GM12875 (cell line): ENCODE measurements around the gene RAP1GAP2.
"Not testable (repeated sequence)": the region's sequence is repeated elsewhere in the genome, so short reads cannot be mapped to it uniquely, and the experiment has no call there.

ENCODE experiments used
- H3K4me3 ChIP-seq: one replicate; pipeline ENCODE4 v1.5.1; 2011; ENCODE audit warnings: low read depth, low read length, control low read depth
- TF ChIP-seq, protein P1 (sequence below): IDR thresholded peaks from 2 replicates; pipeline ENCODE4 v1.5.1; 2011; ENCODE audit warnings: low read depth, mild to moderate bottlenecking, control low read depth, inconsistent platforms, low read length, moderate library complexity, borderline replicate concordance; ENCODE audit not compliant: insufficient read depth

Gene RAP1GAP2

GRCh38 chr17:2815781-2816185 is 19.5 kb downstream of the RAP1GAP2 start:
- TF ChIP-seq, protein P1, sequence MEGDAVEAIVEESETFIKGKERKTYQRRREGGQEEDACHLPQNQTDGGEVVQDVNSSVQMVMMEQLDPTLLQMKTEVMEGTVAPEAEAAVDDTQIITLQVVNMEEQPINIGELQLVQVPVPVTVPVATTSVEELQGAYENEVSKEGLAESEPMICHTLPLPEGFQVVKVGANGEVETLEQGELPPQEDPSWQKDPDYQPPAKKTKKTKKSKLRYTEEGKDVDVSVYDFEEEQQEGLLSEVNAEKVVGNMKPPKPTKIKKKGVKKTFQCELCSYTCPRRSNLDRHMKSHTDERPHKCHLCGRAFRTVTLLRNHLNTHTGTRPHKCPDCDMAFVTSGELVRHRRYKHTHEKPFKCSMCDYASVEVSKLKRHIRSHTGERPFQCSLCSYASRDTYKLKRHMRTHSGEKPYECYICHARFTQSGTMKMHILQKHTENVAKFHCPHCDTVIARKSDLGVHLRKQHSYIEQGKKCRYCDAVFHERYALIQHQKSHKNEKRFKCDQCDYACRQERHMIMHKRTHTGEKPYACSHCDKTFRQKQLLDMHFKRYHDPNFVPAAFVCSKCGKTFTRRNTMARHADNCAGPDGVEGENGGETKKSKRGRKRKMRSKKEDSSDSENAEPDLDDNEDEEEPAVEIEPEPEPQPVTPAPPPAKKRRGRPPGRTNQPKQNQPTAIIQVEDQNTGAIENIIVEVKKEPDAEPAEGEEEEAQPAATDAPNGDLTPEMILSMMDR: no peak

DNA sequence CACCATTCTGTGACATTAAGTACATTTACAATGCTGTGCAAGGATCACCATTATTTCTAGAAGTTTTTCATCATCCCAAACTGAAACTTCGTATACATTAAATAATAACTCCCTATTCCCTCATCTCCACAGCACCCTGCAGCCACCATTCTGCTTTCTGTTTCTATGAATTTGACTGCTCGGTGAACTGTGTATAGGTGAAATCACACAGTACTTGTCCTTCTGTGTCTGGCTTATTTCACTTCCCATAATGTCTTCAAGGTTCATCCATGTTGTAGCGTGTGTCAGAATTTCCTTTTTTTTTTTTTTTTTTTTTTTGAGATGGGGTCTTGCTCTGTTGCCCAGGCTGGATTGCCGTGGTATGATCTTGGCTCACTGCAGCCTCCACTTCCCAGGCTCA is 20.4 kb downstream of the RAP1GAP2 start:
- TF ChIP-seq, protein P1: no peak

More at GRCh38 chr17:2815781-2816185, 19.5 kb downstream of the RAP1GAP2 start:
- no peak overlapping the region for H3K4me3 ChIP-seq

DNA sequence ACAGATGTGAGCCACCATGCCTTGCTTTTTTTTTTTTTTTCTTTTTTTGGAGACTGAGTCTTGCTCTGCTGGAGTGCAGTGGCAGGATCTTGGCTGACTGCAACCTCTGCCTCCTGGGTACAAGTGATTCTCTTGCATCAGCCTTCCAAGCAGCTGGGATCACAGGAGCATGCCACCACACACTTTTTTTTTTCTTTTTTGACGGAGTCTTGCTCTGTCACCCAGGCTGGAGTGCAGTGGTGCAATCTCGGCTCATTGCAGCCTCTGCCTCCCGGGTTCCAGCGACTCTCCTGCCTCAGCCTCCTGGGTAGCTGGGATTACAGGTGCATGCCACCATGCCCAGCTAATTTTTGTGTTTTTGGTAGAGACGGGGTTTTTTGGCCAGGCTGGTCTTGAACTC is 23.1 kb downstream of the RAP1GAP2 start:
- H3K4me3 ChIP-seq: not testable (repeated sequence)

More for the DNA sequence above, 20.4 kb downstream of the RAP1GAP2 start:
- H3K4me3 ChIP-seq: no peak overlapping the region

DNA sequence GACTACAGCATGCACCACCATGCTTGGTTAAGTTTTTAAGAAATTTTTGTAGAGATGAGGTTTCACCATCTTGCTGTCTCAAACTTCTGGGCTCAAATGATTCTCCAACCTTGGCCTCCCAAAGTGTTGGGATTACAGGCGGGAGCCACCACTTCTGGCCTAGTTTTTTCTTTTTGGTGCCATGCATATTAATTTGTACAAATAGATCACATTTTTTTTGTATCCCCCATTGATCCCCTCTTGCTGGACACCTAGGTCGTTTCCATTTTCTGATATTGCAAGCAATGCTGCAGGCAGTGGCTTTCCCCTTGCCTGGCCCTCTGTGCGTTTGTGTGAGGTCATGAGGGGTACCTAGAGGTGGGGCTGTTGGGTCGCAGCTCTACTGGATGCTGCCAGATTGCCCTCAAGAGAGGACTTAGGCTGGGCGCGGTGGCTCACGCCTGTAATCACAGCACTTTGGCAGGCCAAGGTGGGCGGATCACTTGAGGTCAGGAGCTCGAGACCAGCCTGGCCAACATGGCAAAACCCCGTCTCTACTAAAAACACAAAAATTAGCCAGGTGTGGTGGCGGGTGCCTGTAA is 23.8 kb downstream of the RAP1GAP2 start:
- TF ChIP-seq, protein P1: no peak

DNA sequence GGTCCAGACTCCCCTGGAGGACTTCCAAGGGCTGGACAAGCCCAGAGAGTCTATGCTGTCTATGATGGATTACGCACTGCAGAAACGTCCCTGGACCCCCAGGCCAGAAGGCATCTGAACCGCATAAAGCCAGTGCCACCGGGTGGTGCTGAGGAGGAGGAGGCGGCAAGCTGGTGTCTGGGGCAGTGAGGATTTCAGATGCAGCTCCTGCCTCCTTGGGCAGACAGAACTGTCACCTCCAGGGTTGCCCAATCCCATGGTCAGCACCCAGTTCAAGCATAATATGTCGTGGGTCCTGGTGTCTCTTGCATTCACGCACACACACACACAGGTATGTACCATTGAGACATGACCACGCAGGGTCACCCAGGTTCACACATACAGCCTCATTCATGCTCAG is 25.6 kb downstream of the RAP1GAP2 start:
- TF ChIP-seq, protein P1: no peak
- H3K4me3 ChIP-seq: no peak overlapping the region

More for the DNA sequence above, 23.8 kb downstream of the RAP1GAP2 start:
- H3K4me3 ChIP-seq: no peak overlapping the region

GRCh38 chr17:2822358-2822757 is 26.1 kb downstream of the RAP1GAP2 start:
- TF ChIP-seq, protein P1: no peak
- no peak overlapping the region for H3K4me3 ChIP-seq

DNA sequence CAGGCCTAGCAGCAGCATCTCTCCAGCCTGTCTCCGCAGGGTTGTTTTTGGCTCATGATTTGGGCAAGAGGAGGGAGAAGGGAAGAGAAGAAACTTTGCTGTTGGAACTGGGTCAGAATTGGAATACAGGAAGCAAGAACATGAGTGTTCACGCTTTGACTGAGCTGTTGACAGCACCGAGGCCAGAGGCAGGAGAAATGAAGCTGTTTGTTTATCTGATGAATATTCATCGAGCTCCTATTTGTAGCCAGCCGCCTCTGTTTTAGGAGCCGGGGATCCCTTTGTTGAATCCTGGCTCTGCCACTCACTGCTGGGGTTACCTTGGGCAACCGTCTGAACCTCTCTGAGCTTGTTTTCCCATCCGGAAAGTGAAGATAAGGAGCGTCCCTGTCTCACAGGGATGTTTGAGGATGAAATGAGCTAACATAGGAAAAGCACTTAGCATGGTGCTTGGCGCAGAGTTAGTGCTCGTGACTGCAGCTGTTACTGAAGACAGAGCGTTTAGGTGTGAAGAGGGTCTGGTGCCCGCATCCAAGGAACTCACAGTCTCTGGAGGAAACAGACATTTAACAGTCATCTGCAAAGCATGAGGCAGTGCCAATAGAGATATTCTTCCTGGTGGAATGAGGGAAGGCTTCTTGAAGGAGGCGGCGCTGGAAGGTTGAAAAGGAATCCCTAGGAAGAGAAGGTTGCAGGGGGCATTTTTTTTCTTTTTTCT is 29.2 kb downstream of the RAP1GAP2 start:
- H3K4me3 ChIP-seq: no peak overlapping the region
- TF ChIP-seq, protein P1: no peak
